SK-N-MC (cell line): ENCODE data around the gene HADHB.

Experiments used
- EZH2 ChIP-seq: fragments of 200-600 bp; sonication (generic); IDR thresholded peaks from one replicate; pipeline ENCODE4 v1.6.1; 2017; ENCODE audit warnings: antibody characterized with exemption
- POLR2AphosphoS5 ChIP-seq: IDR thresholded peaks from 2 replicates; pipeline ENCODE4 v1.6.1; 2012; ENCODE audit warnings: mild to moderate bottlenecking, low read depth, low read length, borderline replicate concordance

DNA sequence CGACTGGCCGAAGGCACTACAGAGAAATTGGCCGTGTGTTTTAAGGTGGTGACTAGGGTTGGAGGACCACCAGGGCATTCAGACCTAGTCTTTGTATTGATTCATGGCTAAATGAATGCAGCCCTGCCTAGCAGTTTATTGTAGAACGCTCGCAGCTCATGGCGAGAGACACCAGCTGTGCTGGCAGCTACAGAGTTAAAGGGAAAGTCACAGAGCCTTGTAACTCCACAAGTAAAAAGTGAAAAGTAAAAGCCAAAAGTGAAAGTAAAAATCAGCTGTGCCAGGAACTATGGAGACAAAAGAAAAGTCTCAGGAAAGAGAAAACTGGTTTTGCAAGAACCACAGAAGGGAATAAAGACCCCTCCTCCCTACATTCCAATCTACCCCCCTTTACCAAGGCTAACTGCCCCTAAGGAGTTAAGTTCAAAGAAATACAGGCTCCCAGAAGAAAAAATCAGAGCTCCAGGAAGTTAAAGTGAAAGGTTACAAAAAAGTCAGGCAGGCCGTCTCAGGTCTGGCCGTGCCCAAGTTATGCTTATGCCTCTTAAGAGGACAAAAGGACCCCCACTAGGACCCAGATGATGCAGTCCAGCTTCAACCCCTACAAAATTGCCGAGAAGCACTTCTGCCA lies 54.8 kb downstream of the HADHB start:
- TF ChIP-seq EZH2: no peak
- no peak for TF ChIP-seq POLR2AphosphoS5
